DMS114 treated with DMSO at 0.1 percent for 48 hours (cell line): Measurements from ENCODE around the gene IZUMO1.
"Not testable (repeated sequence)": the region's sequence is repeated elsewhere in the genome, so short reads cannot be mapped to it uniquely, and the experiment has no call there.

Source experiments
- DNase-seq: peaks from one replicate; lab custom pipeline; 2025; ENCODE audit not compliant: unreplicated experiment; lab: John Stamatoyannopoulos, UW

IZUMO1 gene

GRCh38 chr19:48714759-48715675 is 31.7 kb downstream of the IZUMO1 start:
- no peak for DNase-seq

GRCh38 chr19:48713864-48714755 is 32.6 kb downstream of the IZUMO1 start:
- DNase-seq = peak; percentile 92

- no peak for DNase-seq
These were observed 33.5 kb downstream of the IZUMO1 start for GRCh38 chr19:48713041-48713863.

GRCh38 chr19:48711106-48711662 is 35.5 kb downstream of the IZUMO1 start:
- no peak for DNase-seq

GRCh38 chr19:48708471-48708870 is 38.2 kb downstream of the IZUMO1 start:
- no peak for DNase-seq

GRCh38 chr19:48705431-48705830 is 41.3 kb downstream of the IZUMO1 start:
- no peak for DNase-seq

GRCh38 chr19:48703316-48703715 is 43.4 kb downstream of the IZUMO1 start:
- DNase-seq = no peak

- DNase-seq = no peak
These were observed 44.0 kb downstream of the IZUMO1 start for GRCh38 chr19:48702701-48703100.

- DNase-seq = no peak
These were observed 48.7 kb downstream of the IZUMO1 start for GRCh38 chr19:48698046-48698445.

GRCh38 chr19:48696353-48697010 is 50.2 kb downstream of the IZUMO1 start:
- DNase-seq = no peak

GRCh38 chr19:48695743-48696352 is 50.9 kb downstream of the IZUMO1 start, which contains the start of gene FUT2:
Gene FUT2, plus strand, starts transcription at chr19:48695971. Its CDS starts 6,986 bp downstream, at chr19:48702957.
- DNase-seq = no peak

- DNase-seq = not testable (repeated sequence)
These were observed 53.1 kb downstream of the IZUMO1 start for GRCh38 chr19:48693629-48694028.
